HG02623 (cell line): ENCODE data around the gene ALK.

Experiments used
- ATAC-seq: cut with Tn5 transposase; IDR thresholded peaks from one replicate; pipeline ENCODE4 v1.9.1; 2021; ENCODE audit warnings: moderate library complexity; ENCODE audit not compliant: unreplicated experiment

ALK gene

GRCh38 chr2:29305762-29306161 is 615.6 kb downstream of the ALK start:
- ATAC-seq = no peak

DNA sequence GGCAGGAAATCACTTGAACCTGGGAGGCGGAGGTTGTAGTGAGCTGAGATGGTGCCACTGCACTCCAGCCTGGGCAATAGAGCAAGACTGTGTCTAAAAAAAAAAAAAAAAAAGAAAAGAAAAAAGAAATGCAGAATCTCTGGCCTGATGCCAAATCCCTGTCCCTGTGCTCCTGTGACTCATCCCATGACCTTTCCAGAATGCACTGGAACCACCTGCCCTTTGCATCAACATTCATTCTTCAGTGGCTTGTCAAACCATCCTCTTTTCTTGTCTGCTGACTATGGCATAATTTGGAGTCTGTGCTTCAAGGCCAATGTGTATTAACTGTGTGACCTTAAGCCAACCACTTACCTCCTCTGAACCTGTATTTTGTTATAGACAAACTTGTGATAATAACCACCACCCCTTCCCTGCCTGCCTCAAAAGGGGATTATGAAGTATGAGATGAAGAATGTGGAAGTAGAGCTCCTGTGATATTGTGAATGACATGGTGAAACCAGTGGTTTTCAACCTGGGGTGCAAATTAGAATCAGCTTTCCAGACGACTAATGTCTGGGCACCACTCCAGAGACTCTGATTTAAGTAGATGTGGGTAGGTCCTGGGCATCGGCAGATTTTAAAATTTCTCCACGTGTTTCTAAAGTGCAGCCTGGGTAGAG is 616.9 kb downstream of the ALK start:
- no peak for ATAC-seq

- no peak for ATAC-seq
These were observed 624.8 kb downstream of the ALK start for GRCh38 chr2:29296585-29296984.

DNA sequence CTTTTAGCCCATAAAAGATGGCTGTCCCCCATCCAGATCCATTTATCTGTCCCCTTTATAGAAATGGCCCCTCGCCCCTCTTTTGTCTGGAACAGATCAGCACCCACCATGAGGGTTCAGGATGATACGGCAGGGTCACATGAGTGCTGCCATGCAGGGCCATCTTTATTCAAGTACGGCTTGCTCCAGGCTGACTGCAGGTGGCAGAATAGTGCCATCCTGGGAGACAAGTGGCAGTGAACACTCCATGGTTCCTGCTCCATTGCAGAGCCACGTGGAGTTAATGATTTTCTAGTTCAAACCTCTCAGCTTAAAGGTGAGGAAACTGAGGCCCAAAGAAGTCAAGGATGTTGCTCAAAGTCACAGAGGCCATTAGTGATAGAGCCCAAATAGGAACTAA is 625.5 kb downstream of the ALK start:
- ATAC-seq = no peak

DNA sequence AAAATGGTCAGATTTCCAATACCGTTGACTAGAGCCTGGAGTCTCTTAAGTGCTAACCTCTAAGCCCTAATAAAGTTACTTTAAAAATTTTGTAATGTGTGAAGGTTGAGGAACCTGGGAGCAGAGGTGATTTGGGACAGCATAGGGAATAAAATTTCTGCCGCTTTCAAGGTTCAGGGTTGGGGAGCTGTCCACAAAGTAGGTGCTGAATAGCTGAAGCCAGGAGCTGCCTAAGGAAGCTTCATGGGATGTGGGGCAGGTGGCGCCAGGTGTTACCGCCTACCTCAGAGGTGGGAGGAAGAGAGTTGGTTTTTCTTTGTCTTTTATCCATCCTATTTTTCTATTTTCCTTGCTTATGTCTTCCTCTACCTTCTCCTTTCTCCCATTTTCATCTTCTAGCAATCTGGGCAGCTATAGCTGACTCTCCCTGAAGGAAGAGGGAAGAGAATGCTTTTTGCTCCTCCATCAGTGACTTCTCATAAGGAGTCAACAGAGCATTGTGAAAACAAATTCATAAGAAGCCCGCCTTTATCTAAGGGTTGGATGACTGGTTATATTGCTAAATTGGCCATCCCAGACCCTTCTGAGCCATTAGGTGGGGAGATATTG is 627.5 kb downstream of the ALK start:
- no peak for ATAC-seq

DNA sequence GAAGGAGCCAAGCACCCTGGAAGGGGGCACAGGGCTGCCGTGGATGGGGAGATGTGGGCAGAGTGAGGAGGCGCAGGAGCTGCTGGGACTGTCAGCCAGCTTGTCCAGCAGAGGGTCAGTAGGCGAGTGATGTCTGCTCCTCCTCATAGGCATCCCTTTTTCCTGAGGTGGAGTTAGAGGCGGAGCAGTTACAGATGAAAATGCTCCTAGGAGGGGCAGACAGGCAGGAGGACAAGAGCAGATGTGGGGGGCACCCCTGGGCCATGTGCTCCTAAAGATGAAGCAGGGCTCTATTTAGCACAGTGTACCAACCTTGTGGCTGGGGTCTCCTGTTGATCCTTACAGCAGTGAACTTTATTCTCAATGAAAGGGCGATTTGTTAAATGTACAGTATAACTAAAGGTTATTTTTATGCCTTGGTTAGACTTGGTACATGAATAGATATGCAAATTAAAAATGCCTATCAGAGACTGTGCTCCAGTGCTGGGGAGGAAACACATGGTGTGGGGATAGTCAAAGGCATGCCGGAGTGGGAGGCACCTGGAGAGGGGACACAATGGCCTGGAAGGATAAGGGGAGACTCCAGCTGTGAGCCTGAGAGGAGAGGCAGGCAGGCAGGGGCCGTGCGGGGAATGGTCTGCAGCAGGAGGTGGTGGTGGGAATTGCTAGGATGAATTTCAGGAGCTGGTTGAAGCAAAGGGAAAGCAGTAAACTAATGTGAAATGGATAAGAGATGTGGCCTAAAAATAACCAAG is 630.9 kb downstream of the ALK start:
- no peak for ATAC-seq

- ATAC-seq = no peak
These were observed 636.7 kb downstream of the ALK start for GRCh38 chr2:29284671-29285070.

GRCh38 chr2:29281916-29282247 is 639.5 kb downstream of the ALK start:
- no peak for ATAC-seq

DNA sequence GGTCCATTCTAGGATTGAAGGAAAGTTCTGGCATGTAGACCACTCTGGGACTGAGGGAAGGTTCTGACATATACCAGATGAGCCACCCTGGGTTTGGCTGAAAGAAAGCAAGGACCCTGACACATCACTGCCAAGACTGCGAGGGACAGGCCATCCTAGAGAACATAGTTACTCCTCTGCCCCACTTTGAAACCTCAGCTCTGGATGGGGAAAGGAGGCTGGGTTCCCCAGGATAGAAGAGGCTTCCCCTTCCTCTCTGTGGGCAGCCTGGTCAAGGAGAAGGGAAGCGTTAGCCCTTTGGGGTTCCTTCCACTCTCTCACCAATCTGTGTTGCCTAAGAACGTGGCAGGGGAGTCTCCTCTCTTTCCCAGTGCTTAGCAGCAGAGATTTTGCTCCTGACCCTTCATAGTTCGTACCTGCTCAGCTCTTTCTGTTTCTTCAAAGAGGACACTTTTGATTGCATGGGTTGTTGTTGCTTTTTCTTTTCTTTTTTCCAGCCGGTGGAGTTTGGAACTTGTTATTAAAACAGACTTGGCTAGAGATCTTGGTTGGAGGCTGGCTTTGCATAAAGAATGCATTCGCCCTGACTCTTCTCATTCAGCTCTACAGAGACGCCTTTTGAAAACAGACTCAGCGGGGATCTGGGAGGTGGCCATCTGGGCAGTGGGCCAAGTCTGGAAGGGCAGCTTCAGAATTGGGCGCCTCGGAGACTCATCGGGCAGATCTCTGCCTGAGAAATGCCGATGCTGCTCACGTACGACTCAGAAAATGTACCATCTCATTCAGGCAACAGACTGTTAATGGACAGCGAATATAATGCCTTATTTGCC is 640.1 kb downstream of the ALK start:
- ATAC-seq = no peak

GRCh38 chr2:29278966-29279365 is 642.4 kb downstream of the ALK start:
- ATAC-seq = no peak

GRCh38 chr2:29276151-29276550 is 645.2 kb downstream of the ALK start:
- no peak for ATAC-seq

GRCh38 chr2:29275186-29275585 is 646.2 kb downstream of the ALK start:
- ATAC-seq = no peak

DNA sequence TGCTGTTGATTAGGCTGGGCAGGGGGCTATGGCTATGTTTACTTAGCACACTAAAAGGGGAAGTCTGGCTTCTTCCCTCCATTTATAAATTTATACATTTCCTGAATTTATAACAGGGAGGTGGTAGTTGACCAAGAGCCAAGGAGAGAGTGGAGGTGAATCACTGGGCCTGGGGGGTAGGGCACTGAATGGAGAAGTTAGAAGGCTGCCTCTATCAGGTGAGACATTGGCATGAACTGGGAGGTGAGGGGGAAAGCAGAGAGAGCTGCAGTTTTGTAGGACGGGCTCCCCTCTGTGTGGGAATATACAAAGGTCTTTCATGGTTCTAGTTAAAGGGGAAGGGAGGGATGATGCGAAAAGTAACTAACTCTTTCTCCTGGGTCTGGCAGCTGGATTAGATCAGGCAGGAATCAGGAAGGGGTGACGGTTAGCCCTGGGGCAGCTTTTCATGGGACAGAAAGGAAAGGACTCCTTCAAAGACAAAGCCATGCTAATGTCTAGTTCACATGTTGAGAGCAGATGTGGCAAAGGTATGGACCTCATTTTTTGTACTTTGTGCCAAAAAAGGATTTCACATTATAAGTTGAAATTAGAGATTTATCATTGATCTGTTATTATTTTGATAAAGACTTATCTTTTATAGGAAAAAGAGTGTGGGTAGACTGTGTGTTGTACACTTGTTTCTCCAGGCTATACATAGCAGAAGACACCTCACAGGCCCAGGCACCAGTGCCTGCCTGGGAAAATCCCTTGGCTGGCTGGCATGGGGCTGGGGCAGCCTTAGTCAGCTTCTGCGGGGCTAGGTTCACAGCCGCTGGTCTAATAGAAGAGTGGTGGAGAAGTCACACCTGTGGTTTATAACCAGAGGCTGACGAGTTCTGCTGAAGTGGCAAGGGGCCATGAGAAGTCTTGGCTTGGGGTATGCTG is 647.4 kb downstream of the ALK start:
- ATAC-seq = no peak

DNA sequence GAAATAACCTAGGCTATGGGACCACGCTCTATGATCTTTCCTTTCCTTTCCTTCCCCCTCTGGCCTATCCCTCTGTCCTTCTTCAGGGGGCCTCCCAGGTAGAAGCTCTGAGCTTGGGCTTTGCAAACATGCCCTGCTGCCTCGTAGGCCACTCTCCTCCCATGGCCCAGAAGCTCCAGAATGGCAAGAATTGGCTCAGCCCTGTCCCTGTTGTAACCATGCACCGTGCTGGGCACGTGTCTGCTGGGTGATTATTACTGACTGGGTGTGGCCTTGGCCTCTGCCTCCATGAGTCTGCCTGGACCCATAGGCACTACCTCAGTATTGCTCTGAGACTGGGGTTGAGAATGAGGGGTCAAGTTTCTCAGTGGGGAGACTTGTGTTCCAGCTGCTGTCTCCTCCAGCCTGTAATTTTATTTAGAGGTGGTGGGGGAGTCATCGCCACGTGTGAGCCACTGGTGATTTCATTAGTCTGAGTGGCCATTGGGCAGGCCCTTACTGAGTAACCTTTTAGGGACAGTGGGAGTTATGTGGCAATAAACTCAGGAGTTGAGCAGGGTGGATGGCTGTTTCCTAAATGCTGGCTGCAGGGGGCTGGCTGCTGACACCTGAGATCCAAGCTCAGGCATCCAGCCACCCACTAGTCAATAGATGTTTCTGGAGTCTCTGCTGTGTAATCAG is 648.2 kb downstream of the ALK start:
- ATAC-seq = no peak

DNA sequence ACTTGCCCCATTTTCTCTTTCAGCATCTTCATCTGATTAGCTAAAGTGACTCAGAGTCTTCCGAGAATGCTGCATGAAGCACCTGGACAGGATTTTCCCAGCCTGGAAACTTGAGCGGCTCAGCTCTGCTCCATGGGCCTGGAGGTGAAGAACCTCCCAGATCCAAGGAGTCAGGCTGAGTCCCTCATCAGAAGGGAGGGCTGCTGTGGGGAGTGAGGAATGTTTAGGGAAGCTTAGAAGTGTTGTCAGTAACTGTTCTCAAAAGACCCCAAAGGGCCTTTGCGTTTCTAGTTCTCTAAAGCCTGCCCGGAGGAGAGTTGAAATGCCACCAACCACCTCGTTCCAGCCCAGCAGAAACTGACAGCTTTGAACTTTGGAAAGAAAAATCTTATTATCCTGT is 649.1 kb downstream of the ALK start:
- ATAC-seq = no peak

- ATAC-seq = no peak
These were observed 650.7 kb downstream of the ALK start for GRCh38 chr2:29270701-29271121.

DNA sequence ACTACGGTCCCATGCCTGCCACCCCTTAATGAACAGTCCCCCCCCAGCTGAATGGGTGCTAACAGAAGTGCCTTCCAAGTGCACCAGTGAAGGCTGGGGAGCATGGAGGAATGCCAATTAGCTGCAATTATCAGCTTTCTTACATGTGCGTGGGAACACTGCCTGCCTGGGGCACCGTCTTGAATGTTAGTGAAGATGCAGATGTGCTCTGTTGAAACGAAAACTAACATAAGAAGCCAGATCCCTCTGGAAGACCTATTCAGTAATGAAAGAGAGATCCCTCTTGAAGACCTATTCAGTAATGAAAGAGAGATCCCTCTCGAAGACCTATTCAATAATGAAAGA is 651.6 kb downstream of the ALK start:
- no peak for ATAC-seq

DNA sequence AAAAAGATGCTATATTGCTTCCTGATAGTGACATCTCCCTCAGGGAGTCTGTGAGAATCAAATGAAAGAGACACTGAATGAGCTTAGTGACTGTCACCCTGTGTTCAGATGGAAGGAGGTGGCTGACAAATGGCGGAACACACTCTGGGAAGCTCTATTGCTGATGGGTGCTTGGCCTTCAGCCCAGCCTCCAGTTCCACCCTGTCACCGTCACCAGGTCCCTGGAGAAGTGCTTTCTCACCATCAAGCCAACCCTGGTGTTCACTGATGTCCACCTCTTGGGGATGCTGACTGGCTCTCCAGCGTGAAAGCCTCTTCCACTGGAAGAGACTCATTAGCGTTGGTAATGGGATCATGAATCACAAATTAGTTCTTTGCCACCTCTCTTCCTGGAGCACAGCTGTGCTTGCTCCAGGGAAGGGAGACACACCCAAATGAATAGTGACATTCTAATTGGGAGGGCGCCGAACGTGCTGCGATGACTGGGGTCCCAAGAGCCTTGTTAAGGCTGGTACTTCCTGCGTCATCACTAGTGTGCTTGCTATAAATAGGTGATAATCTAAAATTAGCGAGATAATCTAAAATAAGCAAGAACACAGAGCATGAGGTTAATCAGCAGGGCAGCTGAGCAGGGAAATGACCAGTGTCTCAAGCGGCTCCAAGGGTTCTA is 652.2 kb downstream of the ALK start:
- no peak for ATAC-seq

- no peak for ATAC-seq
These were observed 653.7 kb downstream of the ALK start for GRCh38 chr2:29267720-29268119.
